Measurements from ENCODE around the gene ZNF749.

ZNF749 gene

GRCh38 chr19:57435062-57435978, at the start of gene ZNF749:
Gene ZNF749, plus strand, starts transcription at chr19:57435325. Its CDS starts 254 bp downstream, at chr19:57435579.
- peak; percentile 98 for DNase-seq

DNA sequence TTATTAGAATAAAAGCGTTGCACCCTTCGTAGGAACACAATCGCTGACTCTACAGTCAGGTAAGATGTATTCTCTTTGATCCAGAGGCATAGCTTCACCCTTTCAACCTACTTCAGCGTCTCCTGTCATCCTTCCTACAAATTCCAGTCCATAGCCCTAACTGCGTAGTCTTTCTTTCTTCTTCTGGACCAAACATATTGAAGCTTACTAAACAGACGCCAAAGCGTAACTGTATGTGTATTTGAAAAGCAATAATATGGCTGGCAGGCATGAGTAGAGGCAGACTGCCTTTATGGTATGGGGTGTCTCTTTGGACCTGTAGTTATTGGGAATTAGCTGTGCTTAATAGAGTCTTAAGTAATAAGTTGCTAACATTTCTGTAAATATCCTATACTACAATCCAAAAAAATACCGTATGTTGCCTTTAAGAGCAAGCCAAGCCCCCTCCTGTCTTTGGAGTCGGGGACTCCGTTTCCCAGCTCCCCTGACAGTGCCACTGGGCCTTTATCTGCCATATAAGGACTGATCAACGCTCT, 45.9 kb upstream of the ZNF749 start:
- no peak for DNase-seq

DNA sequence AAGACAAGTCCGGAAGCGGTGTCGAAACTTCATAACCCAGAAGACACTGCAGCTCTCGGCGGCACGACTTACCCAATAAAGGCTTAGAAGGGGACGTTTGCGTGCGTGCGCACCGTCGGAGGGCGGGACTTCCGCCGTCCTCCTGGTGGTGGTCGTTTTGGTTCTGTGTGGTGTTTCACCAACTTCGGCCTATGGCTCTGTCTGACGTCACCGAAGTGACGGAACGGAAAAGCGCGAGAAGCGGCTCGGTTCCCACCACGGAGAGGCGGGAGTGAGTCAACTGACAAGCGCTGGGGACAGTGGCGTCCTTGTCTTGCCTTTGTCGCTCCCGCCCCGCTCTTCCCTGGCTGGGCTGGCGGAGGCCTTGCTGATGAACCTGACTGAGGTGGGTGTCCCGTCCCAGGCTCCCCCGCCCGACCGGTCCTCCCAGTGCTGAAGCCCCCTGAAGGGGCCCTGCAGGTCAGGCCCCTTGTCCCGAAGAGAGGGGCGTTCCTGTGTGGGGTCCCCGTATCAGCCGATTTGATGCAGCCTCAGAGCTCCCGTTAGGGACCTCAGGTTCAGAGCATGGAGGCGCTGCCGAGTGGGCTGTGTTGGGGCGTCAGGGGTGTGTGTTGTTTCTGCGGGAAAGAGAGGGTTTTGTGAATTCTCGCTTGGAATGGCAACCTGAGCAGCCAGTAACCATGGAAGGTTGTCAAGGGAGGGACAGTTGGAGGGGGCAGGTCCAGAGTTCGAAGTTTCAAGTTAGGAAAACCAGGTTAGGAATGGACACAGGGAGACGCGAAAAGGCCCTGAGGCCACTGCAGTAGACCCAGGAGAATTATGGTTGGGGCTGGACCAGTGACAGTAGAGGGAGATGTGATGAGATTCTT, 45.2 kb upstream of the ZNF749 start, which contains the start of gene ZNF548:
Gene ZNF548 (plus strand): TSS at position 125 of the 869 bp plus-strand sequence. CDS start 246 bp downstream, at position 371.
- peak; percentile 97 to 98 for DNase-seq

GRCh38 chr19:57395710-57396109, 39.4 kb upstream of the ZNF749 start:
- DNase-seq: no peak

DNA sequence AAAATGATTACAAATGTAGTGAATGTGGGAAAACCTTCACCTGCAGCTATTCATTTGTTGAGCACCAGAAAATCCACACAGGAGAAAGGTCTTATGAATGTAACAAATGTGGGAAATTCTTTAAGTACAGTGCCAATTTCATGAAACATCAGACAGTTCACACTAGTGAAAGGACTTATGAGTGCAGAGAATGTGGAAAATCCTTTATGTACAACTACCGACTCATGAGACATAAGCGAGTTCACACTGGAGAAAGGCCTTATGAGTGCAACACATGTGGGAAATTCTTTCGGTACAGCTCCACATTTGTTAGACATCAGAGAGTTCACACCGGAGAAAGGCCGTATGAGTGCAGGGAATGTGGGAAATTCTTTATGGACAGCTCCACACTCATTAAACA, 36.3 kb upstream of the ZNF749 start:
- no peak for DNase-seq

- DNase-seq: no peak
These were observed 31.2 kb upstream of the ZNF749 start for GRCh38 chr19:57403737-57404563.

GRCh38 chr19:57406516-57407123, 28.5 kb upstream of the ZNF749 start:
- peak; percentile 18 to 47 for DNase-seq

GRCh38 chr19:57410877-57411671, 24.1 kb upstream of the ZNF749 start, which contains the start of gene ZNF17:
Gene ZNF17, plus strand, starts transcription at chr19:57411161. Its CDS starts 2,455 bp downstream, at chr19:57413616.
- peak; percentile 96 to 97 for DNase-seq

DNA sequence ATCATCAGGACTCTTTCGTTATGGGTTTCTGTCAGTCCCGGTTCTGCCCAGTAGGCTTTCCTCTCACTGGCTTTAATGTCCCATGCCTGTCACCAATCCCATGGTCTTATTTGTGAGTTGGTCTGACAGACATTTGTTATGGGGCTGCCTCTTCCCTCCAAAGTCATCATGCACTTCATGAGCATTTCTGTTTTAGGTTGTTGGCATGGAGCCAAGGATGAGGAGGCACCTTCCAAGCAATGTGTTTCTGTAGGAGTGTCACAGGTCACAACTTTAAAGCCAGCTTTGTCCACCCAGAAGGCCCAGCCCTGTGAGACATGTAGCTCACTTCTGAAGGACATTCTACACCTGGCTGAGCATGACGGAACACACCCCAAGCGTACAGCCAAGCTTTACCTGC, 15.7 kb upstream of the ZNF749 start:
- no peak for DNase-seq

- DNase-seq: no peak
These were observed 14.1 kb upstream of the ZNF749 start for GRCh38 chr19:57421037-57421436.

- DNase-seq: no peak
These were observed 601 bp upstream of the ZNF749 start for GRCh38 chr19:57434386-57435061.

GRCh38 chr19:57436417-57436816, 1.3 kb downstream of the ZNF749 start:
- DNase-seq: no peak

DNA sequence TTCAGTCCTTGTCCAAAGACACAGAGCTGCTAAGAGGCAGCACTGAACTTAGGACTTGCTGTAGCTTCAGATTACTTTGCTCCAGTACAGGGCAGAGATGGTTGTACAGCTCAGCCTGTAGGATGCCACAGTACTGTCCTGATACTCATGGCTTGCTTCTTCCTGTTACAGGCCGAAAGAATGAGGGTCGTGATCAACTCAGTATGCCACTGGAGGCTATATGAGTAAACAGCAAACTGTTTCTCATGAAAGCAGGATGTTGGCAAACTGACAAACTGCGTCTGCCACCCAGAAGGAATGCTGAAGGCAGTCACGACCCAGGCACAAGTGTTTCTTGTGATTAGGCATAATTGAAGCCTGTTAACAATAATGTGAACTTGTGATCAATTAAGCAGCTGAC, 2.8 kb downstream of the ZNF749 start:
- DNase-seq: no peak

GRCh38 chr19:57438925-57439324, 3.8 kb downstream of the ZNF749 start:
- no peak for DNase-seq

- DNase-seq: no peak
These were observed 7.0 kb downstream of the ZNF749 start for GRCh38 chr19:57441979-57442752.

DNA sequence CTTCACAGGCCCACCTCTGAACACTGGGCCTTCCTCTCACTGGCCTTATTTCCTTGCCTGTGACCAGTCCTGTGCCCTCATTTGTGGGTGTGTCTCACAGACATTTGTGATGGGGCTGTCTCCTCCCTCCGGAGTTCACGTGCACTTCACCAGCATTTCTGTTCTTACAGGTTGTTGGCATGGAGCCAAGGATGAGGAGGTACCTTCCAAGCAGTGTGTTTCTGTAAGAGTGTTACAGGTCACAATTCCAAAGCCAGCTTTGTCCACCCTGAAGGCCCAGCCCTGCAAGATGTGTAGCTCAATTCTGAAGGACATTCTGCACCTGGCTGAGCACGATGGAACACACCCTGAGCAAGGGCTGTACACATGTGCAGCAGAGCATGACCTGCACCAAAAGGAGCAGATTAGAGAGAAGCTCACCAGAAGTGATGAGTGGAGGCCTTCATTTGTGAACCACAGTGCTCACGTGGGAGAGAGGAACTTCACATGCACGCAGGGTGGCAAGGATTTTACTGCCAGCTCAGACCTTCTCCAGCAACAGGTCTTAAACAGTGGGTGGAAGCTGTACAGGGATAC, 8.1 kb downstream of the ZNF749 start:
- DNase-seq: no peak

GRCh38 chr19:57452307-57452706, 17.2 kb downstream of the ZNF749 start:
- no peak for DNase-seq

DNA sequence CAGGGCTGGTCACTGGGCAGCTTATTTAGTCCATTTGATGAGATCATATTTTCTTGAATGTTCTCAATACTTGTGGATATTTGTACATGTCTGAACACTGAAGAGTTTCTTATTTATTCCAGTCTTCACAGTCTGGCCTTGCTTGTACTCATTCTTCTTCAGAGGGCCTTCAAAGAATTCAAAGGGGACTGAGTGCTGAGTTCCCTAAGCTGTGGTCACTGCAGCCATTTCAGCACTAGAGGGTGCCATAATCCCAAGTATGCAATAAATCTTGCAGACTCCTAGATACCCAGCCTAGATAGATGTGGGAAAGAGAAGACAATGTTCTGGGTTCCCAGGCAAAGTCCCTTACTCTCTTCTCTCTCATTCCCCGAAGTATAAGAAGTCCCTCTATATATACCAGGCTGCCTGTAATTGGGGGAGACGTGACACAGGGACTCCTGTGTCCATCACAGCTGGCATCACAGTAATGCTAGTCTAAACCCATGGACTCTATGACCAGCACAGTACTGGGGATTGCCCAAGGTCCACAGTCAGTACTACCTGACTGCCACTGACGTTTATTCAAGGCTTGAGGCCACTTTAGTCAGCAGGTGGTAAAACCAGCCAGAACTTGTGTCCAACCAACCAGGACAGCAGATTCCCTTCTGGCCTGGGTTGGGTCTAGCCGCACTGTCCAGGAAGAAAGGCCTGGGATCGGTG, 30.7 kb downstream of the ZNF749 start:
- DNase-seq: peak; percentile 18 to 65

Data from inflammatory macrophage treated with lipopolysaccharide for 1 hour (primary cell).